Astrocyte (in vitro differentiated cells and primary cell): ENCODE measurements around the gene DYNLT1. TPM values are rescaled to one million over a fixed set of nuclear protein-coding genes. Genes with fewer than 3 reads are reported as not detected.
"Not testable (repeated sequence)": the region's sequence is repeated elsewhere in the genome, so short reads cannot be mapped to it uniquely, and the experiment has no call there.

Experiments
- DNase-seq: peaks from one replicate; pipeline ENCODE4 v3.0.0-alpha.2; 2010; ENCODE audit warnings: low read depth
- FAIRE-seq: peaks from 2 replicates; lab custom pipeline; 2011; peaks lifted over from hg19 to GRCh38; lab: Jason Lieb, UNC
- H2AFZ ChIP-seq: 2 replicates; pipeline ENCODE4 v1.6.0; 2012; ENCODE audit warnings: low read depth, low read length, inconsistent platforms
- H3K27ac ChIP-seq: 2 replicates; pipeline ENCODE4 v1.5.1; 2011; ENCODE audit warnings: low read depth, low read length, inconsistent platforms
- H3K27me3 ChIP-seq: 2 replicates; pipeline ENCODE4 v1.6.0; 2011; ENCODE audit warnings: low read length, inconsistent platforms; ENCODE audit not compliant: insufficient read depth
- H3K36me3 ChIP-seq: 2 replicates; pipeline ENCODE4 v1.5.1; 2011; ENCODE audit warnings: low read length, inconsistent platforms; ENCODE audit not compliant: insufficient read depth
- H3K4me1 ChIP-seq: 2 replicates; pipeline ENCODE4 v1.5.1; 2011; ENCODE audit warnings: low read length, inconsistent platforms; ENCODE audit not compliant: insufficient read depth
- H3K4me2 ChIP-seq: 2 replicates; pipeline ENCODE4 v1.6.0; 2012; ENCODE audit warnings: low read length, inconsistent platforms
- H3K4me3 ChIP-seq: 2 replicates; pipeline ENCODE4 v1.5.1; 2011; ENCODE audit warnings: low read depth, mild to moderate bottlenecking, low read length, inconsistent platforms; ENCODE audit not compliant: insufficient read depth
- H3K79me2 ChIP-seq: 2 replicates; pipeline ENCODE4 v1.6.0; 2012; ENCODE audit warnings: mild to moderate bottlenecking, low read length, inconsistent platforms; ENCODE audit not compliant: insufficient read depth
- H3K9ac ChIP-seq: 2 replicates; pipeline ENCODE4 v1.6.0; 2012; ENCODE audit warnings: mild to moderate bottlenecking, low read length, inconsistent platforms
- H3K9me3 ChIP-seq: 2 replicates; pipeline ENCODE4 v1.5.1; 2012; ENCODE audit warnings: low read depth, mild to moderate bottlenecking, low read length, inconsistent platforms; ENCODE audit not compliant: insufficient read depth
- H4K20me1 ChIP-seq: 2 replicates; pipeline ENCODE4 v1.6.0; 2012; ENCODE audit warnings: low read length, inconsistent platforms; ENCODE audit not compliant: insufficient read depth
- H3K27ac Mint-ChIP-seq: one replicate; pipeline ENCODE4 v1.8.0; 2021; ENCODE audit warnings: mild to moderate bottlenecking, mixed read lengths; ENCODE audit not compliant: unreplicated experiment
- H3K27me3 Mint-ChIP-seq: one replicate; pipeline ENCODE4 v1.8.0; 2021; ENCODE audit warnings: low read depth, mixed read lengths; ENCODE audit not compliant: unreplicated experiment
- H3K36me3 Mint-ChIP-seq: one replicate; pipeline ENCODE4 v1.8.0; 2021; ENCODE audit warnings: low read depth, mixed read lengths; ENCODE audit not compliant: unreplicated experiment
- H3K4me1 Mint-ChIP-seq: one replicate; pipeline ENCODE4 v1.8.0; 2021; ENCODE audit warnings: low read depth, mixed read lengths; ENCODE audit not compliant: unreplicated experiment
- H3K4me3 Mint-ChIP-seq: one replicate; pipeline ENCODE4 v1.8.0; 2021; ENCODE audit warnings: mild to moderate bottlenecking, moderate library complexity, mixed read lengths; ENCODE audit not compliant: unreplicated experiment
- H3K9me3 Mint-ChIP-seq: one replicate; pipeline ENCODE4 v1.8.0; 2021; ENCODE audit warnings: mild to moderate bottlenecking, mixed read lengths; ENCODE audit not compliant: unreplicated experiment
- CTCF ChIP-seq: IDR thresholded peaks from 2 replicates; pipeline ENCODE4 v1.5.1; 2011; ENCODE audit warnings: low read depth, mild to moderate bottlenecking, inconsistent platforms, low read length, moderate library complexity; ENCODE audit not compliant: insufficient read depth
- EZH2 ChIP-seq: IDR thresholded peaks from 2 replicates; pipeline ENCODE4 v1.6.1; 2012; ENCODE audit warnings: mild to moderate bottlenecking, low read length, inconsistent platforms; ENCODE audit not compliant: insufficient read depth
- total RNA-seq: library from RNA; stranded (reverse); gene quantifications from 2 replicates; pipeline ENCODE4 v1.2.1, GENCODE V29; 2021

The DYNLT1 gene
- total RNA-seq, 1 donor from 2014 or later = 169 TPM

- no peak for DNase-seq
- H3K4me1 Mint-ChIP-seq = peaks cover 4% of the 10 kb centered on the region
- peaks cover under 1% of the 10 kb centered on the region for H3K27me3 ChIP-seq
- H3K36me3 ChIP-seq = no peaks in the 10 kb centered on the region
- no peak overlapping the region for H3K4me3 ChIP-seq
- no peaks in the 10 kb centered on the region for H3K79me2 ChIP-seq
- H3K27ac ChIP-seq = no peak overlapping the region
- peaks cover 2% of the 10 kb centered on the region for H3K4me1 ChIP-seq
- no peaks in the 10 kb centered on the region for H4K20me1 ChIP-seq
- H3K36me3 Mint-ChIP-seq = no peaks in the 10 kb centered on the region
- TF ChIP-seq EZH2 (no peak), CTCF (no peak)
- no peak overlapping the region for H2AFZ ChIP-seq
- H3K27me3 Mint-ChIP-seq = peaks cover 16% of the 10 kb centered on the region
- no peaks in the 10 kb centered on the region for H3K9me3 Mint-ChIP-seq
- no peak overlapping the region for H3K4me2 ChIP-seq
- H3K27ac Mint-ChIP-seq = no peak overlapping the region
- no peaks in the 10 kb centered on the region for H3K9me3 ChIP-seq
- no peak for FAIRE-seq
- H3K9ac ChIP-seq = no peak overlapping the region
- H3K4me3 Mint-ChIP-seq = no peak overlapping the region
Measured at GRCh38 chr6:158672726-158673125, 28.2 kb upstream of the DYNLT1 start.

DNA sequence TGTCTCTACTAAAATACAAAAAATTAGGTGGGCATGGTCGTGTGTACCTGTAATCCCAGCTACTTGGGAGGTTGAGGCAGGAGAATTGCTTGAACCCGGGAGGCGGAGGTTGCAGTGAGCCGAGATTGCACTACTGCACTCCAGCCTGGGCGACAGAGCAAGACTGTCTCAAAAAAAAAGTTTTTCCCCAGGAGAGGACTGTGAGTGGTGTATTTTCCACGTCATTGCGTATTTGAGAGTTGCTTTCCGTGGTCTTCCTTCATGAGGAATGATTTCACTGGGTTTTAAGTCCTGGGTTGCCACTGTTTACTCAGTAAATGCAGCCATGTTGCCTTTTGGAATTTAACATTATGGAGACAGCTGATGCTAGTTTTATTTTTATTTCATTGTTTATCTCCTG lies 27.6 kb upstream of the DYNLT1 start:
- not testable (repeated sequence) for H3K27ac ChIP-seq, H3K4me3 ChIP-seq, H3K4me2 ChIP-seq, H3K27me3 ChIP-seq, FAIRE-seq, H3K9me3 Mint-ChIP-seq, H3K4me3 Mint-ChIP-seq, DNase-seq, H3K9ac ChIP-seq, H3K36me3 Mint-ChIP-seq, H3K79me2 ChIP-seq, H3K9me3 ChIP-seq, H3K4me1 Mint-ChIP-seq, H3K27ac Mint-ChIP-seq, H4K20me1 ChIP-seq, H3K4me1 ChIP-seq, H2AFZ ChIP-seq, H3K36me3 ChIP-seq
- peaks cover 22% of the 10 kb centered on the region for H3K27me3 Mint-ChIP-seq

DNA sequence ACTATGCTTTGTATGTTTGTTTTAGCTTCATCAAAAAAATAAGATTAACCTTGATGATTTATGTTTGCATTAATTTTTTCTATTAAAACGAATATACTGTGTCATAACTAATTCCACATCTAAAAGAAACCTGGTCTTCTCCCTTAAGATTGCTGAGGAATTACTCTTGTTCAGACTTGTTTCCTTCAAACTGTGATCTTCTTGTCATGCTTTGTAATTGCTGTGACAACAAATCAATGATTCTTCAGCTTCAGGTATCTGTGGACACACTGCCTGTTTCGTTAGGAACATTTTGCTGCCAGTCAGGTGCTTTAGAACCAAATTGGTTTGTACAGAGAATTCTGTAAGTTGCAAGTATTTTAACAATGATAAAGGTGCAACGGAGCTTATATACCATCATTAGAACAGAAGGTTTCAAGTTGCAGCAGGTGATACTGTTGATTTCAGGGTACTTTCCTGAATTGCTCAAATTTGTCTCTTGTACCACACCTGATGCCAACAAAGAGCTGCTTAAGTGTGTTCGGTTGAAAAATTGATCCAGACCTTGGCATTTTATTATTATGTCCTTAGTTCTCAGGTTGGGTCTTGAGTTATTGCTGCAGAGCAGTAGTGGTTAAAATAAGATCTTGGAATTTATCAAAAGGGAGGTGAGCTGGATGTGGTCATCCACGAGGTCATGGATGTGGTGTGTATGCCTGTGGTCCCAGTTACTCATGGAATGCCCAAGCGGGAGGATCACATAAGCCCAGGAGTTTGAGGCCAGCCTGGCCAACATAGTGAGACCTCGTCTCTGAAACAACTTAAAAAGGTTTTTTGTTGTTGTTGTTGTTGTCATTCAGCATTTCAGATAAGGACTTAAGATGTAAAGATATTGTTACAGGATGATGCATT lies 24.8 kb upstream of the DYNLT1 start:
- Histone ChIP-seq H2AFZ (no peak overlapping the region), H3K36me3 (no peaks in the 10 kb centered on the region), H3K9ac (no peak overlapping the region), H3K27ac (no peak overlapping the region), H3K79me2 (no peaks in the 10 kb centered on the region), H3K4me1 (peaks cover 2% of the 10 kb centered on the region), H3K4me3 (no peak overlapping the region), H3K4me2 (no peak overlapping the region), H4K20me1 (no peaks in the 10 kb centered on the region), H3K27me3 (peaks cover 8% of the 10 kb centered on the region), H3K9me3 (no peaks in the 10 kb centered on the region)
- Mint-ChIP-seq H3K4me1 (peaks cover 4% of the 10 kb centered on the region), H3K4me3 (no peak overlapping the region), H3K27ac (no peak overlapping the region), H3K36me3 (peaks cover 4% of the 10 kb centered on the region), H3K27me3 (peaks cover 35% of the 10 kb centered on the region), H3K9me3 (peaks cover 3% of the 10 kb centered on the region)
- DNase-seq (peak; percentile 65), FAIRE-seq (no peak)
- no peak for TF ChIP-seq EZH2
- TF ChIP-seq CTCF = no peak
